OCI-M2 (cell line): ENCODE results near the gene TRIM29.

Experiments
- DNase-seq: peaks from one replicate; lab custom pipeline; 2025; ENCODE audit not compliant: unreplicated experiment; lab: John Stamatoyannopoulos, UW

The TRIM29 gene

DNA sequence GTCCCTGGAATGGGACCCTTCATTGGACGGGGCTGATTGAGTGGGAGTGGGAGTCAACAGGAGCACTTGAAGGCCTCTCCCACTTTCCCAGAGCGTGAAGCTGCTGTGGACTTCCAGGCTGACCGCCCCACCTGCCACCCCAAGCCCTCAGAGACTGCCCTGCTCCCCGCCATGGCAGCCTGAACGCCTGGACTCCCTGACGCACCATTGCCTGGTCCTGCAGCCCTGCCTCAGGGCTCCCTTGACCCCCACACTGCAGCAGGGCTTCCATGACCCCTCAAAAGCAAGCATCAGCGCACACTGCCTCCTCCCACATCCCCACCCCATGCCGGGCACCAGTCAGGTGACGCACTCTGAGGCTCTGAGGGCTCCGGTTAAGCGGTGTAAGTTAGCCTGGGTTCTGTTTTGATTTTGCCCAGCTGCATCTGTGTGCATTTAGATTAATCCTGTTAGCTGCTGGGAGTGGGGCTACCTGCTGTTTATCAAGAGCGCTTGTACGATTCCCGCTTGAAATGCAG, 39.4 kb downstream of the TRIM29 start:
- DNase-seq, result no peak

DNA sequence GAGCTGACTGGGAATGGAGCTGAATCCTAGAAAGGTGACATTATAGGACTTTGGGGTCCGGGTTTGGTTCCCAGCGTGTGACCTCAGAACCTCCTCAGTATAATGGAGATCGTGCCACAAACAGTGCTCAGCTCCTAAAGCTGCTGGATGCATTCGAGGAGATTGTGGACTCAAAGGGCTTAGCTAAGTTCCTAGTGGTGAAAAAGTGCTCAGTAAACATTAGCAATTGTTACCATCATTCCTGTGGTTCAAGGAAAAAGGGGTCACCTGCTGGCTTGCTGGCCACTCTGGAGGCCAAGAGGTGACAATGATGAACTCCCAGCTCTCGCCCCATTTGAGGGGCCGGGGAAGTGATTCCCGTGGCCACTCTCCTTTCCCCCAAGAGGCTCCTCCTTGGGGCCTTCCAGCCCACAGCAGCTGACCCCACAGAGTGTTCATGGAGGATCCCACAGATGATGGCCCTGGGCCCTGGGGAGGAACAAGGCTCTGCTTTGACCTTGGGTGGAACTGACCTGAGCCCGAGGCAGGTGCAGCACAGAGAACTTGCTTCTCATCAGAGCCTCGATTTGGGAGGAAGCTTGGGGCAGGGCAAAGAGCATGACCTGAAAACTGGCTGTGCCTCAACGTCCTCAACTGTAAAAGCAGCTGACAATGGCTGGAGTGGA, 40.1 kb downstream of the TRIM29 start:
- no peak for DNase-seq

DNA sequence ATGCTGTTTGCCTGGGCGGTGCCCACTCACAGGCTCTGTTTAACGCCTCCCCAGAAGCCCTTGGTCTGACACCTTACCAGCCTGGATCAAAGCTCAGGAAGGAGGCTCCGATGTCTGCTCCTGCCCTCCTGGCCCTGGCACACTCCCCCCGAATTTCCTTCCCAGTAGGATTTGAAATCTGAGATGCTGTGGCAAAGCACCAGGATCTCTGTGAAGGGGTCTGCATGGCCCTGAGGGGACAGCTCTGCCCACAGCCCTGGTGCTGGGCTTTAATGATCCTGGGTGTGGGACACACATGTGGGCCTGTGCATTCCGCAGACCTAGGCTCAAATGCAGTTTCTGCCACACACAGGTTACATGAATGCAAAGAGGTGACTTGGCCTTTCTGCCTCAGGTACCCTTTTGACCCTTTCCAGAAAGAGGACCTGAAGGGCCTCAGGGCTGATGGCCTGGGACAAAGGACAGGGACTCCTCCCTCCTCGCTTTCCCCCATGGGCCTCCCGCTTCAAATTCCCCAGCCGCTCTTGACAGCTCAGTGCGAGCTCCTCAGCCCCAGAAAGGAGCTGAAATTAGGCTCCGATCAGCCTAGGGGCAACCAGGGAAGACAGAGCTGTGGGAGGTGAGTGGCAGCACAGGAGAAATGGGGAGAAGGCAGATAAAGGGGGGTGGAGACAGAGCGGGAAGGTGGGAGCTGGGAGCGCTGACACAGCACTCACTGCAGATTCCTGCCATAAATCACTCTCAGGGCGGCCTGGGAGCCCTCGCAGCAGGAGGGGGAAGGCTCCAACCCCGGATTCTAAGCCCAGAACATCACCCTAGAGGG, 41.3 kb downstream of the TRIM29 start:
- no peak for DNase-seq

DNA sequence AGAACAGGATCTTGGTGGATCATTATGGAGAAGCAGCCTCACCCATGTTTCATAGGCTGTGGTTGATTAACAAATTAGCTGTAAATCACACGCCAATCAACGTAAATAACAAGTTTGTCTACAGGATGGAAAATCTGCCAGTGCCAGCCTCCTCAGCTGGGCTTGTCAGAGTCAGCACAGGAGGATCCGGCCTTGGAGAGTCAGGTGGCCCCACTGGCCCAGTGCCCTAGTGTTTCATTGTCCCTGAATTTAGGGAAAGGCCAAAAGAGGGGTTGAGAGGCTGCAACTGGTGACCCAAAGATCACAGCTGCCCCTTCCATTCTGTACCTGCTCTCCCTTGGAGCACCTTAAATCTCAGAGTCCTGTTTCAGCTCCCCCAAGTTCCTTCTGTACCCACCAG, 42.4 kb downstream of the TRIM29 start:
- no peak for DNase-seq

DNA sequence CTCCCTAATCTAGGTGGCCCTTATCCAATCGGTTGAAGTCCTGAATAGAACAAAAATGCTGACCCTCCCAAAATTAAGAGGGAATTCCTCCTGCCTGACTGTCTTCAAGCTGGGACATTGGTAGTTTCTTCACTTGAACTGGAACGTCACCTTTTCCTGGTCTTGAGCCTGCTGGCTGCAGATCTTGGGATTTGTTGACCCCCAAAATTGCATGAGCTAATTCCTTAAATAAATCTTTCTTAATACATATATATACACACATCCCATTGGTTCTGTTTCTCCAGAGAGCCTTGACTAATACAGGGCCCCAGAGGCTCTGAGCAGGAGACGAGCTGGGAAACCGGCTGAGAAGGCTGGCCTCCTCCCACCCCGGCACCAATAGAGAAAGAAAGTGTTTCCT, 46.2 kb downstream of the TRIM29 start:
- DNase-seq, result no peak

DNA sequence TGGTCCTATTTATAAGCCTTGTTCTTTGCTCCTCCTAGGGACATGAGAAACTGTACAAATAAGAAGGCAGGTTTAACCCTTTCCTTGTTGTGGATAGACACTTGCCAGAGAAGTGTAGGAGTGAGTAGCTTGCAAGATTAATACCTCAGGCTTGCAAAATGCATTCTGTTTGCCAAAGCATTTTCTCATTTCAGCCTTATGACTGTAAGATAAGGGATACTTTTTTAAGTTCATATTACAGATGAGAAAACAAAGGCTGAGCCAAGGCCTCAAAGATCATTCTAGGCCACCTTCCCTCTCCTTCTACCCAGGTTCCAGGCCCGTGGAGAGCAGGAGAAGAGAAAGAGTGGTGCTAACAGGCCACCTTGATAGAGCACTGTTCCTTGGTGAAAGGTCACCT, 46.8 kb downstream of the TRIM29 start:
- no peak for DNase-seq

DNA sequence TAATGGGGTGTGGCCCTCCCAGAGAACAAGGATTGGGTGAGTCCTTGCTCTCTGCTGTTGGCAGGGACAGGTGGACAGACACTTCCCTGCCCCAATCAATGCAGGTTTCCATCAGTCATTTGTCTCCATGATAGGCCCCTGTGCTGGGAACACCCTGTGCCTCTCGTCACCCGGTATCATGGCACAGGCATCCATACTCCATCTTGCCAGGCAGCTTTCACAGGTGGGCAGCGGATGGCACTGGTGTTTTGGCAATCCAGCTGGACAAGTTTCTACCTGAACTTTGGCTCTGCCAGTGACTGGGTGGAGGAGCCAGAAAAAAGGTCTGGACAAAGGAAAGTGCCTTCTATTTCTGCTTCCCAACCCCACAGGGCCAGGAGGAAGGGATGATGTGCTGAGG, 47.5 kb downstream of the TRIM29 start:
- DNase-seq, result no peak

DNA sequence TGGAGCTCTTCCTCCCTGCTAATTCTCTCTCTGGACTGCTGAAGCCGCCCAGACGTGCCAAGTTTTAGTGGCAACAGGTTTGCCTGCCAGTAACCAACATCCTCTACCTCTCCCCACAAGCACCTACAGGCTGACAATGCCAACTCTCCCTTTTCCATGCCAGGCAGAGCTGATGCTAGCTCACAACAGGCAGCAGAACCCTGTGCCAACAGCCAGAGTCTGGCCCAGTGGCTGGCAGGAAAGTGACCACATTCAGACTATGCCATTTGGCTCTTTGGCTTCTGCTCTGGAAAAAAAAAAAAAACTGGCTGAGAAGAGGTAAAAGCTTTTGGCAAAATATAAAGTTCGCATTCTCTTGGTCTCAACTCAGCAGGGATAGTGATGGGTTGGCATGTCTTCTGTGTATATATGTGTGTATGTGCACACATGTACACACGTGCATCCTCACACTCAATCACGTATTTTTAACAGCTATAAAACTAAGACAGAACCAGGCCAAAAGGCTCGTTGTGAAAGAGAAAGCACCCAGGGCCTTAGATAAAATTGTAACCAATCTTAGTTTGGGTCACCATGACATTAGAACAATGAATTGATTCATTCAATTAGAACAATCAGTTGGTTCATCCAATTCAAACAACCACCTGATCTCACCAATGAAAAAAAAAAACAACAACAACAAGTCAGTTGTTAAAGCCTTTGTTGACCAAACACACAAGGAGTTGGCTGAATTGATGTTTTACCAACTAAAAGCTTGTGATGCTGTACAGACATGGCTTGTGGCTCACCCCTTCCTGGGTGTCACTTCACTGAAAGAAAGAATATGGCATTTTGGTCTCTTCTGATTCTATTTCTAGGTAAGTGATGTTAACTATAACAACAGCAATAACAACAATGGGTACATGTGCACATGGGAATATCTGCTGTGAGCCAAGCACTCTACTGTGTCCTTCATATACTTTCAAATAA, 48.6 kb downstream of the TRIM29 start:
- DNase-seq, result no peak

DNA sequence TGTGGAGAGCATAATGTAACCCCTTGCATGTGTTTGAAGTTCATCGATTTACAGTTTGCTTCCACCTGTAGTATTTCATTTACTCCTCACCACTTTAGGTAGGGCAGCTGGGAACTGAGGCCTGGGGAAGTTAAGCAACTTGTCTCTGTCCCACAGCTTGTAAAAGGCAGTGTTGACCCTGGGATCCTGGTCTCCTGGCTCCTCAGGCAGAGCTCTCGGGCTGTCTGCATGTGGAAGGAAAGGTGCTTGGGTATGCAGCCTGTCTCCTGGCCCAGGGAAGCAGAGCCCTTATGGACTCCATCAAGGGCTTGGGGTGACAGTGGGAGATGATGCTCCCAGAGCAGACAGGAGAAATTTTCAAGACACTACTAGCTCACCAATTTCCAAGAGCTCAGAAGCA, 49.9 kb downstream of the TRIM29 start:
- no peak for DNase-seq

DNA sequence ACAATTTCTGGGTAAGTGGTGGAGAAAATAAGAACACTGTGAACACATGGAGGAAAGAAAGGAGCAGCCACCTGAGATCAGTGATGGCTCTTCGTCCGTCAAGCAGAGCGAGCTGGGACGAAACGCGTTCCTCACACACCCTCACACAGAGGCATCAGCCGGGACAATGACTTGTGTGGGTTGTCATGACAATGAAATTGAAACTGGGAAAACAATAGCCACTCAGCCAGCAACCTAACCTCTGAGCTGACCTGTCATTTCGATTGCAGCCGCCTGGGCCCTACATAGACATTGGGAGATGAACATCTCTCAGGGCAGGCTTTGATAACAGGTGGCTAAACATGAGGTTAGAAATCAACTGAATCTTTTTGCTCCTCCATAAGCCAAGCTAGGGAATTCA, 51.3 kb downstream of the TRIM29 start:
- no peak for DNase-seq

DNA sequence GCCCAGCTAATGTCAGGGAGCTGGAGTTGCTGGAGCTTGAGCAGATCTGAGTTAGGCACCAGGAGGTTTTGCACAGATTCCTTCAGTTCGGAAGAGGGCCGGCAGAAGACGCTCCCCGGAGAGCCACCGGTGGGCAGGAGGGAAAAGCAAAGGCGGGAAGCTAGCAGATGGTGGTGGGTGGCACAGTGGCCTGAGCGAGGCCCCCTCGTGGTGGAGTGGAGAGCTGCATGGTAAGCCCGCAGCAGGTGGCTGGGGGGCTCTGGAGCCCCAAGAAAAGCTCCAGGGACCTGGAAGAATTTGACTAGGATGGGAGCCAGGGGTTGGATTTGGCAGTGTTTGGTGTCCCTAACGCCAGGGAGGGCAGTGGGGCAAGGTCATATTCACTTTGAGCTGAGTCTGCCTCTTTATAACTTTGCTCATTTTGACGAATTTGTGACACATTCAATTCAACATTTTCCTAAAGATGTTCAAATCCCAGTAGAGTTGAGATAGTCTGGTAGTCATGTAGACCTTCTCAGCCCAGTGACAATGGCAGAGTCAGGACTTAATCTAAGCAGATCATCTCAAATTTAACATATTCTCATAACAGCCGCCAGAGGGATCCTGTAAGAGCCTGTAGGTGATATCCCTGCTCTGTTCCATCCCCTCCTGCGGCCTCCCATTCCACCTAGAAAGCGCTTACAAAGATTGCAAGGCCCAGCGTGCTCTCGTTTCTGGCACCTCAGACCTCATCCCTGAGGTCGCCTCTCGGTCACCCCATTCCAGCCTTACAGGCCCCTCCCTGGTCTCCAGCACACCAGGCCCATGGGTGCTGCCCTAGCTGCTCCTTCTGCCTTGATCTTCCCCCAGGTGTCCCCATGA, 57.9 kb downstream of the TRIM29 start:
- no peak for DNase-seq

DNA sequence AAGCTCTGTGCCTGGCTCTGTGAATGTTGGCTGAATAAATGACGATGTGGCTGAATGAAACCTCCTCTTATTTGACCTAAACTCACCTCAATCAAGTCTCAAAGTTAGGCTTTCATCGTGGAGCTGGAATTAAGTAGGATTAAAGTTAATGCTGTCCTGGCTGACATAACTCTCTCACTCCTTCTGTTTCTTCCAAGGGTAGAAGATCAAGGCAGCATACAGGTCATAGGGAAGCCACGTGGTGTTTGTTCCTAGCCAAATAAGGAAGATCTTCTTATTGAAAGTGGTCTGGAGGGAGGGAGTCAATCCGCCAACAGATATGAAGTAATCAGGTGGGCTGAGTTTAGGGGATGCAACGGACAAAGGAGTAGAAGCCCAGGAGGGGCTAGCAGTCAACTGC, 59.5 kb downstream of the TRIM29 start:
- no peak for DNase-seq

DNA sequence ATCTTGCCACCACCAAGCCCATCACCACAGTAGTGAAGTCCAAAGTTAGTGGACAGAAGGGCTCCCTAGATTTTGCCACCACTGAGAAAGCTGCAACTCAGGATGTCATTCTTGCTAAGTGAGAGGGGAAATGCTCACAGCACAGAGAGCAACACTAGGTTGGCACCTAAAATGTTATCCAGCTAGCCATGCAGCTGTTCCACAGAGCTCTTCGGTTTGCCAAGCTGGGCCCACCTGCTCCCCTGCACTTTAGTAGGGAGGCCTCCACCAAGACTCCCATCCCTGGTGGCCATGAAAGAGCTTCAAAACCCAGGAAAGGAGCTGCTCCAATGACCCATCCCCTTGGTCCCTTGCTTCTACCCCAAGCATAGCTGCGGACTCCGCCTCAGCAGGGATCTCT, 63.8 kb downstream of the TRIM29 start:
- no peak for DNase-seq

DNA sequence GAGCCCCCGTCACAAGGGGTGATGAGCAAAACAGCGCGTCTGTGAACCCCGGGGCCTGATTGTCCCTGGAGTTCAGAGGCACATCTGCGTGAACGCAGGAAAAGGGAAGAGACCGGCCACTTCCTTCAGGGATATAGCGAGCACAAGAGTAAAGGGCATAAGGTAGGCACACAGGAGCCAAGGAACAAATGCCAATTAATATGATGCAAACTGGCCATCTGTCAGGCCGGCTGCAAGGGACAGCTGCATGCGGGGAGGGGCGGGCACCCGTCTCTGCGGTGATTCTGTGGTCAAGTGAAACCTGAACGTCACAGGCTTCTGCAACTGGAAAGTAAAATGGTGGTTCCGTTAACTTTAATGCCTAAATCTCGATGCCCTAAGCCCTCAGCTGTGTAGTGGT, 64.7 kb downstream of the TRIM29 start:
- no peak for DNase-seq

DNA sequence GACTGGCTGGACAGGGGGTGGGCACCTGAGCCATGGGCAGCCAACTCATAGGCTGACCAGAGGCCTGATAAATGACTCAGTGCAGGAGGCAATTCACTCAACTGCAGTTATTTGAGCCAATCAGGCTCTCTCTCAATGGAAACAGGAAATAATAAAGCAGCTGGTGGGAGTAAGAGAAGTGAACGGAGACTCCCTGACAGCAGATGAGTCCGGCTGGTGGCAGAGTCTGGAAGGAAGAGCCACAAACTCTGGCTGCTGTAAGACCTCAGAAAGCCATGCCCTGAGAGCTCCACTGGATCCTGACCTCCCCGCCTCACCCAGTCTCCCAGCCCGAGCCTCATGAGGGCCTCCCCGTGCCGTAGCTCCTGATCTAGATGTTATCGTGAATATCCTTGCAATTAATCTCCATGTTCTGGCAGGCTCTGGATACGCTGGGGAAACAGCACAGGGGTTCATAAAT, 69.8 kb downstream of the TRIM29 start:
- DNase-seq, result no peak

DNA sequence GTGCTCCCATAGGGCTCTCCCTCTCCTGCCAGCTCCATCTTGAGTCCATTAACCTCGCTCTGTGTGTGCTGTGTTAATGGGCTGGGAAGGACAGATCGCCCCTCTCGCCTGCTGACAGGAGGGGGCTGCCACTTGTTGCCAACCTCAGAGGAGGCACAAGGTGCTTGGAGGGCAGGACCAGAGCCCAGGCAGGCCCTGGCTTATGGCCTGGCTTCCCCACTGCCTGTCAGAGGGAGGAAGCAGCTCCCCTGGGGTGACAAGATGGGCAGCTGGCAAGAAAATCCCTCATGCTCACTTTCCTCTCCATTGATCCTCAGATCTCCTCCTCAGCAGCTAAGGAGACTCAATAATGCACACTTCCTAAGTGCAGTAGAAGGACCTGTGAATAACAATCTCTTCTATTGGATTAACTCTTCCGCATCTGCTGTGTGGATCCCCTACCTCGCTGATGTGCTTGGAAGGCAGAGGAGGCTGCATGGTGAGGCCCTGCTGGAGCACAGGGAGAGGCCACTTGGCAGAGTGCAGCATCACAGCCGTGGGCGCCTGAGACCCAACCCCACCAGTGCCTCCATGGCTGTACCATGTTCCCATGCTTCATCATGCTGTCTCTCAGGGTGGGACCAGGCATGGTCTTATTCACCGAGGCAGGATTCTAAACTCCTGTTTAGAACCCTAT, 70.3 kb downstream of the TRIM29 start:
- DNase-seq, result no peak

DNA sequence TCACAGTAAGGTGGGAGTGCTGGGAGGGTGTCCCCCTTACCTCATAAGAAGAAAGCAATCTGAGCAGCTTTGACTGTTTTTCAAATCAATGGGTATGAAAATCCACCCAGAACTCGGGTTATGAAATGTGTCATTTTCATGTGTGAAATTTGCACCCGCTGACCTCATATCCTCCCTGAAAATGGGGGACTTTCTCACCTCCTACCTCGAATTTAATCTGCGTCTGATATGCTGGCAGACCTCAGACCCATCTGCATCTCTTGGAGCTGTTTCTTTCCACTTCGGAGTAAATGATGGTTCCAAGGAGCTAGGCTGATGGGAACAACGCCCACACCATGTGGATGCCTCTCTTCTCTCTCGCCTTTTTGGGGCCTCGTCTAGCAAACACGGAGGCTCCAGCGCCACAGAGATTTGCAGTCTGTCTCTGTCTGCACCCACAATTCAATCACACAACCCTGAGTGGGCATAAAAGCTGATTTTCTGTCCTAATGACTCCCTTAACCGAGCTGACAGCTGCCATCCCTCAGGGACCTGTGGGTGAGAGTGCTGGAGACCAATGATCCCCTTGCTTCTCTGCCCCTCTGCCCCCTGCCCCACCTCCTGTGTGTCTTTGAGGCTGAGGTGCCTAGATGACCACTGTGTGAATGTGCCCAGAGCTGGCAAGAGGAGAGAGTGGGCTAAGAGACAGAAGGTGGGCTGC, 71.0 kb downstream of the TRIM29 start:
- no peak for DNase-seq

DNA sequence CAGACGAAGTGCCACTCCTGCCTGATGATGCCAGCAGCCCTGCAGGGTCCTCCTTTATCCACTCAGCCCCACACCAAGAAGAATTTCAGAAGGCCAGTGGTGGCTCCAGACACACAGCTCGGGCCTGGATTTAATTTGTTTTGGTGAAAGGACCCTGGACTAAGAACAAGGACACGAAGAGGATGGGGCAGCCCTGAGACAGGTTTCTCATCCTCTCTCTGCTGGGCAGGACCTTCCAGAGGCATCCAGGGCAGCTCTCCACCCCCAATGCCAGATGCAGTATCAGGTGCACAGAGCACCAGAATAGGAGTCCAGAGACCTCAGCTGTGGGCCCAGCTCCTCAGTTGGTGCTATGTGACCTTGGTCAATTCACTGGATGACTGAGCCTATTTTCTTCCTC, 72.0 kb downstream of the TRIM29 start:
- DNase-seq, result no peak

DNA sequence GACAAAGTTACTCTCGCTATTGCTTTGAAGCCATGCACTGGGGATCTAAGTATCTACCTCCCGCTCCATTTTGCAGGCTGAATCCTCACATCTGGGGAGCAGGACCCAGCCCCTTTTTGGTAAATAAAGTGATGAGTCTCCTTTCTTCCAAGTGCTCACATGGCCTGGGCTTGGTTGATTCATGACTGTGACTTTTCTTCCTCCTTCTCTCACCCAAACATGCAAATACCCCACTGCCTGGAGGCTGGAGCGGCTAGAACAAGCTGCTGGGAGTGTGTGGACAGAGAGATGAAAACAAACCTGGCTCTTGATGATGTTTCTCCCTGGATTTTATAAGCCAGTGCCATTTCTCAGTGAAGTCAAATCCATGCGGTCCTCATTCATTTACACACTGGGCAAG, 72.7 kb downstream of the TRIM29 start:
- no peak for DNase-seq
